Activated CD8-positive, alpha-beta T cell treated with anti-CD3 and anti-CD28 coated beads for 36 hours (primary cell): ENCODE data around the gene NPTXR. TPM values are rescaled to one million over a fixed set of nuclear protein-coding genes. Genes with fewer than 3 reads are reported as not detected.

ENCODE experiments used
- ATAC-seq: fragments of 200-7000 bp; cut with Tn5 transposase; one replicate; pipeline ENCODE4 v1.10.0; 2021; ENCODE audit warnings: mild to moderate bottlenecking, moderate library complexity
- CTCF ChIA-PET: fragments of 350-600 bp; sonication (Branson Sonifier 250); formaldehyde crosslinking; loops from one replicate; lab custom pipeline; 2021; ENCODE audit warnings: antibody characterized with exemption; lab: Charles Lee
- POLR2A ChIA-PET: fragments of 350-600 bp; sonication (Branson Sonifier 250); formaldehyde crosslinking; loops from one replicate; lab custom pipeline; 2021; ENCODE audit warnings: antibody characterized with exemption; lab: Charles Lee
- DNase-seq: peaks from one replicate; pipeline ENCODE4 v3.0.0-alpha.2; 2020
- H3K27ac Mint-ChIP-seq: one replicate; pipeline ENCODE4 v1.8.0; 2021; ENCODE audit warnings: mild to moderate bottlenecking, mixed read lengths
- H3K27me3 Mint-ChIP-seq: one replicate; pipeline ENCODE4 v1.8.0; 2021; ENCODE audit warnings: mixed read lengths
- H3K36me3 Mint-ChIP-seq: one replicate; pipeline ENCODE4 v1.8.0; 2021; ENCODE audit warnings: low read depth, mixed read lengths
- H3K4me1 Mint-ChIP-seq: one replicate; pipeline ENCODE4 v1.8.0; 2021; ENCODE audit warnings: low read depth, mixed read lengths
- H3K4me3 Mint-ChIP-seq: one replicate; pipeline ENCODE4 v1.8.0; 2021; ENCODE audit warnings: mild to moderate bottlenecking, moderate library complexity, mixed read lengths
- H3K9me3 Mint-ChIP-seq: one replicate; pipeline ENCODE4 v1.8.0; 2021; ENCODE audit warnings: mixed read lengths
- intact Hi-C: fragments of 100-400 bp; cut with micrococcal nuclease; formaldehyde crosslinking; loops from one replicate; pipeline ENCODE4 v1.10.0; 2022
- total RNA-seq, 2 experiments: library from RNA; stranded (reverse); gene quantifications; one replicate each; pipeline ENCODE4 v1.2.3, GENCODE V29; 2021
- TF ChIP-seq, protein P1 (sequence below): fragments of 200-600 bp; IDR thresholded peaks from one replicate; pipeline ENCODE4 v1.8.0; 2022; ENCODE audit warnings: antibody characterized with exemption, mild to moderate bottlenecking

Gene NPTXR
- total RNA-seq, 2 experiments from 2014 or later, result 0.69 to 0.83 TPM

- Mint-ChIP-seq H3K36me3 (no peaks in the 10 kb centered on the region), H3K27ac (no peak overlapping the region), H3K4me3 (no peak overlapping the region), H3K27me3 (no peaks in the 10 kb centered on the region), H3K9me3 (no peaks in the 10 kb centered on the region), H3K4me1 (peaks cover 34% of the 10 kb centered on the region)
- no peak for DNase-seq
- POLR2A ChIA-PET, result interaction anchor here (0.9 kb wide), 1 partner anchor 10 kb away, joined by 3 read pairs; no protein-coding TSS in a partner anchor
- intact Hi-C loops, result loop anchor here (10.0 kb wide), 1 partner anchor 236 kb away; no protein-coding TSS in a partner anchor
- CTCF ChIA-PET, result interaction anchor here (2.7 kb wide), 1 partner anchor 10 kb away, joined by 14 read pairs; no protein-coding TSS in a partner anchor
- TF ChIP-seq, protein P1, sequence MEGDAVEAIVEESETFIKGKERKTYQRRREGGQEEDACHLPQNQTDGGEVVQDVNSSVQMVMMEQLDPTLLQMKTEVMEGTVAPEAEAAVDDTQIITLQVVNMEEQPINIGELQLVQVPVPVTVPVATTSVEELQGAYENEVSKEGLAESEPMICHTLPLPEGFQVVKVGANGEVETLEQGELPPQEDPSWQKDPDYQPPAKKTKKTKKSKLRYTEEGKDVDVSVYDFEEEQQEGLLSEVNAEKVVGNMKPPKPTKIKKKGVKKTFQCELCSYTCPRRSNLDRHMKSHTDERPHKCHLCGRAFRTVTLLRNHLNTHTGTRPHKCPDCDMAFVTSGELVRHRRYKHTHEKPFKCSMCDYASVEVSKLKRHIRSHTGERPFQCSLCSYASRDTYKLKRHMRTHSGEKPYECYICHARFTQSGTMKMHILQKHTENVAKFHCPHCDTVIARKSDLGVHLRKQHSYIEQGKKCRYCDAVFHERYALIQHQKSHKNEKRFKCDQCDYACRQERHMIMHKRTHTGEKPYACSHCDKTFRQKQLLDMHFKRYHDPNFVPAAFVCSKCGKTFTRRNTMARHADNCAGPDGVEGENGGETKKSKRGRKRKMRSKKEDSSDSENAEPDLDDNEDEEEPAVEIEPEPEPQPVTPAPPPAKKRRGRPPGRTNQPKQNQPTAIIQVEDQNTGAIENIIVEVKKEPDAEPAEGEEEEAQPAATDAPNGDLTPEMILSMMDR, result no peak
- ATAC-seq, result no peak
Observed at GRCh38 chr22:38879108-38879729, 35.4 kb upstream of the NPTXR start.

DNA sequence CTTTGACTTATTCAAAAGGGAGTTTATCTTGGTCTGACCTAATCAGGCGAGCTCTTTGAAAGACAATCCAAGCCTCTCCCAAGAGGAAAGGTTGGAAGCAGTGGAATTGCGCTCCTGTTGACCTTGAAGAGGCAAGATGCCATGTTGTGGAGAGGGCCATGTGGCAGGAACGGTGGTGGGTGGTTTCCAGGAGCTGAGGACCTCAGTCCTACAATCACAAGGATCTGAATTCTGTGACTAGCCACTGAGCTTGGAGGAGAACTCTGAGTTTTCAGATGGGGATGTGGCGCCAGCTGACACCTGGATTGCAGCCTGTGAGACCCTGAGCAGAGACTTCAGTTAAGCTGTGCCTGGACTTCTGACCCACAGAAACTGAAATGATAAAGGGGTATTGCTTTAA lies 34.2 kb upstream of the NPTXR start:
- H3K27me3 Mint-ChIP-seq, result no peaks in the 10 kb centered on the region
- intact Hi-C loops, result loop anchor here (10.0 kb wide), 1 partner anchor 237 kb away; no protein-coding TSS in a partner anchor
- ChIA-PET POLR2A (no interaction called here), CTCF (interaction anchor here (1.1 to 2.7 kb wide), 2 partner anchors 9 to 125 kb away, joined by 3 to 14 read pairs; no protein-coding TSS in a partner anchor)
- H3K36me3 Mint-ChIP-seq, result no peaks in the 10 kb centered on the region
- peaks cover 42% of the 10 kb centered on the region for H3K4me1 Mint-ChIP-seq
- no peak for ATAC-seq
- no peak overlapping the region for H3K4me3 Mint-ChIP-seq
- H3K9me3 Mint-ChIP-seq, result no peaks in the 10 kb centered on the region
- TF ChIP-seq, protein P1, result no peak
- H3K27ac Mint-ChIP-seq, result no peak overlapping the region
- DNase-seq, result no peak

DNA sequence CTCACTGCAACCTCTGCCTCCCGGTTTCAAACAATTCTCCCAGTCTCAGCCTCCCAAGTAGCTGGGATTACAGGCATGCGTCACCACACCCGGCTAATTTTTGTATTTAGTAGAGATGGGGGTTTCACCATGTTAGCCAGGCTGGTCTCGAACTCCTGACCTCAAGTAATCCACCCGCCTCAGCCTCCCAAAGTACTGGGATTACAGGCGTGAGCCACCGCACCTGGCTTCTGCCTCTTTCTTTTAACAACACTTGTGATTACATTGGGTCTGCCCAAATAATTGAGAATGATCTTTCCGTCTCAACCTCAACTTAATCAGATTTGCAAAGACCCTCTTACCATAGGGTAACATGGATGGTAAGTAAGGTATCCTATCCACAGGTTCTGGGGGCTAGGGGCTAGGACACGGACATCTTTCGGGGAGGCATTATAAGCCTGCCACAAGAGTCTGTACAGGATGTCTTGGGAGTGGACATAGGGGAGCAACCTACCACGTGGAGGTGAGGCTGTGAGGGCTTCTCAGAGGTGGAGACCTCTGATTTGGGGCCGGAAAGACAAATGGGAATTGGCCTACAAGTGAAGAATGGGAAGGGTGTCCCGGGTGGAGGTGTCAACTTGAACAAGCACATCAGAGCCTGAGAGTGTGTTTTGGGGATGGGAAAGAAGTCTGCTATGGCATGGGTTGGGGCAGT lies 30.8 kb upstream of the NPTXR start:
- TF ChIP-seq, protein P1, result no peak
- DNase-seq (no peak), ATAC-seq (no peak)
- ChIA-PET CTCF (interaction anchor here (0.9 to 1.9 kb wide), 4 partner anchors 16 to 128 kb away, joined by 3 to 6 read pairs (median 4); no protein-coding TSS in a partner anchor), POLR2A (interaction anchor here (0.6 to 1.3 kb wide), 8 partner anchors 67 to 442 kb away, joined by 3 to 4 read pairs (median 3); partner anchors contain the start of gene APOBEC3B)
- Mint-ChIP-seq H3K36me3 (peaks cover 14% of the 10 kb centered on the region), H3K9me3 (no peaks in the 10 kb centered on the region), H3K27me3 (no peaks in the 10 kb centered on the region), H3K4me3 (no peak overlapping the region), H3K4me1 (peaks cover 42% of the 10 kb centered on the region), H3K27ac (peak overlapping the region; percentile 87)
- intact Hi-C loops, result loop anchor here (2.0 to 10.0 kb wide), 4 partner anchors 68 to 240 kb away; no protein-coding TSS in a partner anchor

GRCh38 chr22:38873469-38874411 lies 29.9 kb upstream of the NPTXR start:
- intact Hi-C loops, result loop anchor here (2.0 to 10.0 kb wide), 4 partner anchors 69 to 241 kb away; no protein-coding TSS in a partner anchor
- peak overlapping the region; percentile 87 for H3K27ac Mint-ChIP-seq
- ATAC-seq, result peak; percentile 76
- ChIA-PET POLR2A (interaction anchor here (0.6 to 1.3 kb wide), 9 partner anchors 68 to 445 kb away, joined by 3 to 4 read pairs (median 3); partner anchors contain the start of genes APOBEC3B and RPL3), CTCF (interaction anchor here (0.6 to 1.9 kb wide), 5 partner anchors 15 to 129 kb away, joined by 3 to 6 read pairs (median 4); no protein-coding TSS in a partner anchor)
- DNase-seq, result peak; percentile 88
- no peaks in the 10 kb centered on the region for H3K27me3 Mint-ChIP-seq
- peaks cover 50% of the 10 kb centered on the region for H3K4me1 Mint-ChIP-seq
- peak overlapping the region; percentile 92 for H3K4me3 Mint-ChIP-seq
- TF ChIP-seq, protein P1, result no peak
- H3K36me3 Mint-ChIP-seq, result peaks cover 22% of the 10 kb centered on the region
- H3K9me3 Mint-ChIP-seq, result no peaks in the 10 kb centered on the region
